Stimulated activated naive CD8-positive, alpha-beta T cell treated with anti-CD3 and anti-CD28 coated beads, Interleukin-15, amount 100 ng/mL, for 72 hours (primary cell): ENCODE measurements around the gene ZNF831.

Source experiments
- ATAC-seq: fragments of 150-1000 bp; cut with Tn5 transposase; 2 replicates; pipeline ENCODE4 v1.10.0; 2021; ENCODE audit warnings: mild to moderate bottlenecking, moderate library complexity
- DNase-seq, 2 donors: peaks; one replicate each; pipeline ENCODE4 v3.0.0; 2021 to 2022
- H3K27ac Mint-ChIP-seq, 2 donors: one replicate each; pipeline ENCODE4 v1.8.0; 2022; ENCODE audit warnings: mild to moderate bottlenecking in 2 of 2, mixed read lengths in 2 of 2, moderate library complexity in 2 of 2
- H3K27me3 Mint-ChIP-seq: one replicate; pipeline ENCODE4 v1.8.0; 2022; ENCODE audit warnings: mixed read lengths
- H3K4me1 Mint-ChIP-seq: one replicate; pipeline ENCODE4 v1.8.0; 2022; ENCODE audit warnings: mild to moderate bottlenecking, mixed read lengths
- H3K4me3 Mint-ChIP-seq, 2 donors: one replicate each; pipeline ENCODE4 v1.8.0; 2022; ENCODE audit warnings: mild to moderate bottlenecking in 2 of 2, mixed read lengths in 2 of 2, moderate library complexity in 1 of 2
- H3K9me3 Mint-ChIP-seq, 2 donors: one replicate each; pipeline ENCODE4 v1.8.0; 2022; ENCODE audit warnings: mixed read lengths in 2 of 2

The ZNF831 gene

GRCh38 chr20:59134182-59134581, 29.4 kb upstream of the ZNF831 start:
- Mint-ChIP-seq H3K4me1 (peaks cover 12% of the 10 kb centered on the region), H3K4me3 (no peak overlapping the region), H3K27me3 (no peaks in the 10 kb centered on the region), H3K27ac (no peak overlapping the region), H3K9me3 (no peaks in the 10 kb centered on the region)
- no peak for DNase-seq
- ATAC-seq, result no peak

- Mint-ChIP-seq H3K4me3 (no peak overlapping the region), H3K27me3 (no peaks in the 10 kb centered on the region), H3K9me3 (no peaks in the 10 kb centered on the region), H3K27ac (no peak overlapping the region), H3K4me1 (peaks cover 12% of the 10 kb centered on the region)
- DNase-seq (no peak), ATAC-seq (no peak)
Observed at GRCh38 chr20:59135093-59135492, 28.5 kb upstream of the ZNF831 start.

- Mint-ChIP-seq H3K4me1 (peaks cover 12% of the 10 kb centered on the region), H3K4me3 (no peak overlapping the region), H3K27me3 (no peaks in the 10 kb centered on the region), H3K27ac (no peak overlapping the region), H3K9me3 (no peaks in the 10 kb centered on the region)
- no peak for DNase-seq
- no peak for ATAC-seq
Observed at GRCh38 chr20:59136027-59136426, 27.6 kb upstream of the ZNF831 start.

GRCh38 chr20:59137532-59137931, 26.1 kb upstream of the ZNF831 start:
- Mint-ChIP-seq H3K4me3 (no peak overlapping the region), H3K27ac (no peak overlapping the region), H3K9me3 (no peaks in the 10 kb centered on the region), H3K27me3 (no peaks in the 10 kb centered on the region), H3K4me1 (peaks cover 12% of the 10 kb centered on the region)
- no peak for DNase-seq
- no peak for ATAC-seq

DNA sequence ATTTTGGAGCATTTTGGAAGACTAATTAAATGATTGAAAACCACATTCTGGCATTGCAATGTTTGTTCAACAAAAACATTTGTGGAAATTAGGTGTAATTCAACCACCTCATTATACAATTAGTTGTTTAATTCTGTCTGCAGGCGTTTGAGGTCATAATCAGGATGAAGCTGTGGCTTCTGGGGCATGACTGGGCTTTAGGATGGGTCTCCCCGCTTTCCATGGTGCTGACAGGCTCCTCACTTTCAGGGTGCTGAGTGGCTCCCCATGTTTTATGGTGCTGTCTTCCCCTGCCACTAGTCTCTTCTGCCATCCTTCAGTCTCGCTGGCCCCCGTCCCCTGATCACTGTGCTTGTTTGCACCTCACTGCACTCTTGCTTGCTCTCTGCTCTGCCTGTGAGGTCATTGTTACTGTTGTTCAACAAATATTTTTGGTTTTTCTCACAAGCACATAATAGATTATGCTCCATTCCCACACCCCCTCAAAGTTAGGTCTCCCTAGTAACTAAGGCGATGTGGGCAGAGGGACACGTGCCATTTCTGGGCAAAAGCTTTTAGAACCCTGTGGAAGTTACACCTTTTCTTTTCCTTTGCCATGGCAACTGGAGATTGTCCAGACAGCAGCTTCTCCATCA, 25.4 kb upstream of the ZNF831 start:
- Mint-ChIP-seq H3K27me3 (no peaks in the 10 kb centered on the region), H3K27ac (no peak overlapping the region), H3K9me3 (no peaks in the 10 kb centered on the region), H3K4me3 (no peak overlapping the region), H3K4me1 (peaks cover 16% of the 10 kb centered on the region)
- ATAC-seq, result no peak
- DNase-seq, result no peak

GRCh38 chr20:59139998-59140397, 23.6 kb upstream of the ZNF831 start:
- Mint-ChIP-seq H3K4me3 (no peak overlapping the region), H3K27ac (no peak overlapping the region), H3K27me3 (no peaks in the 10 kb centered on the region), H3K9me3 (no peaks in the 10 kb centered on the region), H3K4me1 (peaks cover 34% of the 10 kb centered on the region)
- no peak for ATAC-seq
- no peak for DNase-seq

- no peak for DNase-seq
- no peaks in the 10 kb centered on the region for H3K27me3 Mint-ChIP-seq
- no peak for ATAC-seq
- no peaks in the 10 kb centered on the region for H3K9me3 Mint-ChIP-seq
- H3K4me1 Mint-ChIP-seq, result peaks cover 49% of the 10 kb centered on the region
- no peak overlapping the region for H3K27ac Mint-ChIP-seq
- no peak overlapping the region for H3K4me3 Mint-ChIP-seq
Observed at GRCh38 chr20:59141818-59142581, 21.6 kb upstream of the ZNF831 start.

DNA sequence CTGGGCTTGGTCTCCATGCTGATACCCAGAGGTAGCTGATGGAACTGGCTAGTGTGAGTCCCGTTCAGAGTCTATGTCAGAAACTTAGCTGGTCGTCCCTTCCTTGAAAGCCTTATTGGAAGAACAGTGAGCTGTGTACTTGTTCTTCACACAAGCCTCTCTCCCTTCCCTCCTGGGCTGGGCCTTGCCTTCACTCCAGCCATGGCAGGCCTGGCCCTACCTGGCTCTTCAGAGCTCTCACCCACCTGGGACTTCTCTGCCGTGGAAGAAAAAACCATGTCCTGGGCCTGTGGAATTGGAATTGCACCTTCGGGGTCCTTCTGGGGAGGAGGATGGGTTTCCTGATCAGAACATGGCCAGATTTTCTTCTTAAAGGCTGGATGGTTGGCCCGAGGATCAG, 20.3 kb upstream of the ZNF831 start:
- H3K27me3 Mint-ChIP-seq, result no peaks in the 10 kb centered on the region
- peaks cover 52% of the 10 kb centered on the region for H3K4me1 Mint-ChIP-seq
- no peak overlapping the region for H3K4me3 Mint-ChIP-seq
- H3K27ac Mint-ChIP-seq, result no peak overlapping the region
- ATAC-seq (no peak), DNase-seq (no peak)
- no peaks in the 10 kb centered on the region for H3K9me3 Mint-ChIP-seq

DNA sequence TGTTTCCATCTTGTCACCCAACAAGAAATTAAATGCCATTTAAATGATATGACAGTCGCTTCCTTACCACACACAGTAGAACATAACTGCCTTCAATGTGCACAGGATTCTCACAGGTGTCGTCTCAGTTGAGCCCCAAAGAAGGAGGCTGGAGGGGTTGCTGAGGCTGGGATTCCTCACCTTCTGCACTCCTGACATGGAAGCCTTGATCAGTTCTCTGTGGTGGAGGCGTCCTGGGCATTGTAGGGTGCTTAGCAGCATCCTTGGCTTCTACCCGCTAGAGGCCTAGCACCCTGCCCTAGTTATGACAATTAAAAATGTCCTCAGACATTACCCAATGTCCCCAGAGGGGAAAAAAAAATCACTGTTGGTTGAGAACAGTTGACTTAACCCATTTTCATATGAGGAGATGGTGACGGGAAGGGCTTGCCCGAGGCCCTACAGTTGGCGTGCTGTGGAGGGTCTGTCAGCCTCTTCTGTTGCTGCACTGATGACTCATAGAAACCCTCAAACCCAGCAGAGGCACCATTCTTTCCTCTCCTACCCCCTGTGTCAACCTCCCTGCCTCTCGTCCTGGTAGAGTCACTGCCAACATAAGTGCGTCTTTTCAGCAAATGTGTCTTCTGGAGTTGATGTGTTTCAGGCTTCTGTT, 19.3 kb upstream of the ZNF831 start:
- peak overlapping the region in 1 of 2 donors; percentile 98 for H3K27ac Mint-ChIP-seq
- H3K27me3 Mint-ChIP-seq, result no peaks in the 10 kb centered on the region
- peak overlapping the region; percentile 93 to 96 for H3K4me3 Mint-ChIP-seq
- peaks cover 60% of the 10 kb centered on the region for H3K4me1 Mint-ChIP-seq
- ATAC-seq (peak; percentile 97), DNase-seq (peak; percentile 71 to 84)
- H3K9me3 Mint-ChIP-seq, result no peaks in the 10 kb centered on the region

DNA sequence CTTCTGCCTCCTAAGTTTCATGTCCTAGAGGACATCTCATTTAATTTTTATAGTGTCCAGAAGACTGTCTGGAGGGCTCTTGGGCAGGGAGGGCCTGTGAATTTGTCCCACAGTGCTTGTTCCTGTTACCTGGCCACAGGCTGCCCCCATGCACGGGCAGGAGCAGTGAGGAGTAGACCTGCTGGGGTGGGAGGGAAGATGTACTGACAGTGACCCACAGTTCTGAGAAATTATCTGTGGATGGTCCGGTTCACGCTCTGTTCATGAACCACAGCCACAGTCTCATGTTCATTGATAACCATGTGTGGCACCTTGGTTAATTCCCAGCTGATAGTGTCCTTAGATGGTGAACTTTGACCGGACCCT, 18.8 kb upstream of the ZNF831 start:
- Mint-ChIP-seq H3K27ac (peak overlapping the region; percentile 7 to 98), H3K27me3 (no peaks in the 10 kb centered on the region), H3K9me3 (no peaks in the 10 kb centered on the region), H3K4me1 (peaks cover 65% of the 10 kb centered on the region), H3K4me3 (peak overlapping the region; percentile 93 to 96)
- DNase-seq (no peak), ATAC-seq (peak; percentile 24)

DNA sequence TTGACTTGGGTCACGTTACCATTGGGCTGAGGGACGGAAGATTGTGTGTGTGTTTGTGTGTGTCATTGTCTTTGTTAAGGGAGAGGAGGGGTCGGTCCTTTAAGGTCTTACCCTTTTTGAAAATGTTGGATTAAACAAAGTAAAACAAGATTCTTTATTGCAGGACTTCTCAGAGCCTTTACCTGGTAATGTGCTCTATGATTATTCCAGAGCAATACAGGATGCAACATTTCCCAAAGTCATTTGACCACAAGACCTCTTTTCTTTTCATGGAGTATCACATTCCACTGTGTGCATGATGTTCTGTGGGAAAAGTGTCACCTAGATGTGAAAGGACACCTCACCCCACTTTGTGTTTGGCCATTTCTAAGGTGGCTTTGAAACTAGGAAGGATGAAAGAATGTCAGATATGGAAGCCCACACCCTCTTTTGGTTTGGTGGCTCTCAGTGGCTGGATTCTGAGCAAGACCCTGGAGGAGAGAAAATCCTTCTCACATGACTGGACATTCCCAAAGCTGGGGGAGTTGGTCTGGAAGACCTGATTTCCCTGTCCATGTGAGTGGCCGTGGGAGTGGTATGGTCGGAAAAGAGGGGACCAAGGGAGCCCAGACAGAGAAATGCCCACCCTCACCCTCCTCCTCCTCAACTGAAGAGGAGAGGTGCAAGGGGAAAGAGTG, 18.2 kb upstream of the ZNF831 start:
- peak overlapping the region; percentile 97 to 98 for H3K27ac Mint-ChIP-seq
- no peak for DNase-seq
- H3K4me1 Mint-ChIP-seq, result peaks cover 70% of the 10 kb centered on the region
- ATAC-seq, result no peak
- no peaks in the 10 kb centered on the region for H3K9me3 Mint-ChIP-seq
- peak overlapping the region; percentile 93 to 96 for H3K4me3 Mint-ChIP-seq
- H3K27me3 Mint-ChIP-seq, result no peaks in the 10 kb centered on the region

DNA sequence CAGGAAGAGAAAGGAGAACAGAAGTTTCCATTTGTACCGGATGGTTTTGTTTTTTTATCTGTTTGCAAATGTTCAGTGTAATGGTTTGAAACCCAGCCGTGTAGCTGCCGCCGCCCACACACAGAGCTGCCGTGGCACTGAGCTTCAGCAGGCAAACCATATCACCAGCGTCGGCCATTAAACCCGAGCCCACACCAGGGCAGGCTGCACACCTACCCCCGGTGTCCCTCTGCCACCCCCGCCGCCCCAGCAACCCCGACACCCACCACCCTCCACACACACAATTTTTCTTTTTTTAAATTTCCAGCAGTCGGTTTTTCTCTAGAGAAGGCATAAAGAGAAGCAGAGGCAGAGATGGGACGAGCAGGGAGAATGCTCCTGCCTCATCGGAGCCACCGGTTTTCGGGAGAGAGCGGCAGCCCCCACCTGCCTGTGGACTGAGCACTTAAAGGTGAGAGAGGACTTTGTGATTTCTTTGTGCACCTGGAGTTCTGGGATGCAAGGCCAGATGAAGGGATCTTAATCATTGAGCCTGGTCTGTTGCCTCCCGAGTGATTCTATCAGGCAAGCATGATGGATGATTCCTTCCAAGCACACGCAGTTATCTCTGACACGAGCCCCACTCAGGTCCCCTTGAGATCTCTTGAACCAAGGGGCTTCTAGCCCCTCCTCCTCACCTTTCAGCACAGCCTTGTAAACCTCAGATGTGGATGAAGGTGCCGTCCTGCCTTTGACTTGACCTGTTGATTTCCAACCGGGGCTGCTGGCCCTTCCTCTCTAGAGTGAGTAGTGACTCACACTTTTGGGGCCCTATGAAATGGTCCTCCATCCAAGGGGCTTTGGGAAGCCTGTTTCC, 17.5 kb upstream of the ZNF831 start:
- Mint-ChIP-seq H3K4me3 (peak overlapping the region; percentile 93 to 96), H3K27me3 (no peaks in the 10 kb centered on the region), H3K27ac (peak overlapping the region; percentile 97 to 98), H3K9me3 (no peaks in the 10 kb centered on the region), H3K4me1 (peaks cover 78% of the 10 kb centered on the region)
- DNase-seq (peak; percentile 69 to 76), ATAC-seq (peak; percentile 52)

DNA sequence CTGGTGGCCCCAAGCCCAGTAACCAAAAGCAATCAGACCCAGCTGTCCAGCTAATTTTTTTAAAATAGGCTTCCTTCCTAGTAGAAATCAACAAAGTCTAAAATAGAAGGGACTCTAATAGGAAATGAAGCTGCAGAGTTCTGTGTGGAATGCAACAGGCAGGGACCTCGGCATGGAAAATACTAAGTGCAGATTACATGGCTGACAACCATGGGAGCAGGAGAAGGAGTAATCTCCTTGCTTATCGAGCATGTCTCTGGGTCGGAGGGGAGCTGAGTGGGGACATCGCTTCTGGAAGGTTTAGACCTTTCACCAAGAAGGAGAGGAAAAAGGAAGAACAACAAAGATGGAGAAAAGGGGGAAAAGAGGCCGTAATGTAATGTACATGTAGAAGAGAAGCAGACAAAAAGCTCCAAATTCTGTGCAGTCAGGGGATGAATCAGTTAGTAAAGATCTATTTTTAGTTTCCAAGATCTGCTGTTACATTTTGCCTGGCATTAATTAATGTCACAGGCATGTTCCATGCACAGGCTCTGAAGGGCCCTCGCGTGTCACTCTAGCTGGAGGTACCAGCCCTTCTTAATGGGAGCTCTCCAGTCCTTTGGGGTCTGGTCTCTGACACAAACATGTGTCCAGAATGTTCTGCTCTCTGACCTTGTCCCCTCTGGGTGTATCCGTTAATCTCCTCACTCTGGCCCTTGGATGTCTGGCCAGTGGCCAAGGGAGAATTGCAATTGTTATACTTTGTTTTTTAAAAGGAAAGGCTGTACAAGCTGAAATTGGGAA, 16.6 kb upstream of the ZNF831 start:
- peaks cover 86% of the 10 kb centered on the region for H3K4me1 Mint-ChIP-seq
- ATAC-seq (no peak), DNase-seq (no peak)
- no peaks in the 10 kb centered on the region for H3K27me3 Mint-ChIP-seq
- peak overlapping the region; percentile 93 to 96 for H3K4me3 Mint-ChIP-seq
- peak overlapping the region; percentile 97 to 98 for H3K27ac Mint-ChIP-seq
- no peaks in the 10 kb centered on the region for H3K9me3 Mint-ChIP-seq

GRCh38 chr20:59147586-59147985, 16.0 kb upstream of the ZNF831 start:
- Mint-ChIP-seq H3K4me1 (peaks cover 92% of the 10 kb centered on the region), H3K27ac (peak overlapping the region; percentile 97 to 98), H3K9me3 (no peaks in the 10 kb centered on the region), H3K27me3 (no peaks in the 10 kb centered on the region), H3K4me3 (peak overlapping the region; percentile 93 to 96)
- ATAC-seq (no peak), DNase-seq (no peak)
